ENCODE results near the gene TRAT1. TPM values are rescaled to one million over a fixed set of nuclear protein-coding genes. Genes with fewer than 3 reads are reported as not detected.

Gene TRAT1
- total and polyA plus RNA-seq, 2 donors (not counting 3 experiments of a cell fraction or from before 2014, with no cell fraction given), result not detected

- Histone ChIP-seq H2AFZ (ENCODE audit: low read depth, low read length) (no peak overlapping the region), H3K4me3 (replicated peaks in 1 of 3; ENCODE audit: insufficient read depth in 1 of 3, low read depth in 1 of 3, low read length in 3 of 3) (no peak overlapping the region), H3K9ac (replicated peaks; ENCODE audit: extremely low read depth, insufficient read depth, low read length) (no peak overlapping the region), H3K4me1 (ENCODE audit: control insufficient read depth, extremely low read depth, insufficient read depth, low read length) (no peaks in the 10 kb centered on the region), H3K9me1 (replicated peaks; ENCODE audit: control insufficient read depth, extremely low read depth, insufficient read depth, low read length) (no peaks in the 10 kb centered on the region), H3K27me3 (ENCODE audit: control insufficient read depth in 2 of 2, insufficient read depth in 2 of 2, low read length in 2 of 2) (peaks cover 0 to 2% of the 10 kb centered on the region in 2 experiments), H3K79me2 (ENCODE audit: control insufficient read depth, insufficient read depth, low read length) (no peaks in the 10 kb centered on the region), H3K36me3 (ENCODE audit: control insufficient read depth in 2 of 2, extremely low read depth in 1 of 2, insufficient read depth in 2 of 2, low read length in 2 of 2) (no peaks in the 10 kb centered on the region), H3K9me3 (replicated peaks; ENCODE audit: control insufficient read depth, insufficient read depth, low read length) (no peaks in the 10 kb centered on the region), H3K4me2 (ENCODE audit: insufficient read depth, low read length) (no peak overlapping the region), H4K20me1 (replicated peaks; ENCODE audit: control insufficient read depth, extremely low read depth, insufficient read depth, low read length) (no peaks in the 10 kb centered on the region), H3K27ac (ENCODE audit: insufficient read depth, low read depth, low read length) (no peak overlapping the region)
- FAIRE-seq (no peak), DNase-seq (ENCODE audit: low read depth, low spot score) (no peak)
- no peak for TF ChIP-seq FOS (IDR thresholded peaks at IDR 0.05; ENCODE audit: borderline replicate concordance, insufficient read depth, low read length)
- no peak for TF ChIP-seq JUN (IDR thresholded peaks at IDR 0.05; ENCODE audit: borderline replicate concordance, insufficient read depth, insufficient read length, low read depth)
- no peak for TF ChIP-seq GATA2 (IDR thresholded peaks at IDR 0.05; ENCODE audit: insufficient read depth, insufficient read length, low read depth, low read length)
- no peak for TF ChIP-seq MAX (IDR thresholded peaks at IDR 0.05; ENCODE audit: insufficient read depth, insufficient read length)
- no peak for TF ChIP-seq POLR2A (IDR thresholded peaks at IDR 0.05; ENCODE audit: low read depth, low read length)
- no peak for TF ChIP-seq EZH2 (IDR thresholded peaks at IDR 0.05; ENCODE audit: borderline replicate concordance, low read depth, low read length, severe bottlenecking)
- TF ChIP-seq POLR2AphosphoS5 (IDR thresholded peaks at IDR 0.05; ENCODE audit: insufficient read depth, low read depth, low read length), result no peak
- TF ChIP-seq CTCF (IDR thresholded peaks at IDR 0.05; ENCODE audit: extremely low read depth in 1 of 2, insufficient read depth in 1 of 2, low read depth in 1 of 2, low read length in 2 of 2), result no peak
- no peak for TF ChIP-seq MYC (IDR thresholded peaks at IDR 0.05; ENCODE audit: low read depth, low read length)
- dilution Hi-C loops (cut with MboI; ENCODE audit: extremely low pct_ligation_motif_present, low sequenced_read_pairs) (no loop called here), intact Hi-C loops (cut with micrococcal nuclease) (no loop called here)
- ChIA-PET POLR2A (no interaction called here), CTCF (no interaction called here)
- BruUV-seq (replicated peaks), result no TSS peak
These were observed 42.4 kb upstream of the TRAT1 start for GRCh38 chr3:108780235-108780634.

Measured in endothelial cell of umbilical vein (primary cell).